ENCODE data around the gene KRTAP1-3. TPM values are rescaled to one million over a fixed set of nuclear protein-coding genes. Genes with fewer than 3 reads are reported as not detected.

Gene KRTAP1-3
- polyA plus RNA-seq, 1 experiment = not detected

GRCh38 chr17:40993839-40994238 is 40.8 kb downstream of the KRTAP1-3 start, which contains the start of gene KRTAP3-3:
TSS of gene KRTAP3-3 (minus strand) at chr17:40994164. CDS start at chr17:40994097, 67 bp downstream.
- DNase-seq (ENCODE audit: low read depth, low spot score) = no peak
- POLR2A ChIA-PET = no interaction called here
- Histone ChIP-seq H3K27ac (ENCODE audit: low read depth, low read length) (no peak within 1 kb of the TSS), H3K27me3 (ENCODE audit: control insufficient read depth, insufficient read depth, low read length) (no peaks in the 10 kb centered on the region), H3K9me3 (ENCODE audit: control insufficient read depth, insufficient read depth, low read length) (no peaks in the 10 kb centered on the region), H3K4me3 (ENCODE audit: low read depth, low read length) (no peak within 1 kb of the TSS)
- no peak for TF ChIP-seq CTCF (IDR thresholded peaks at IDR 0.05; ENCODE audit: low read depth, low read length)
- CTCF ChIA-PET = no interaction called here

- no peak for TF ChIP-seq CTCF (IDR thresholded peaks at IDR 0.05; ENCODE audit: low read depth, low read length)
- Histone ChIP-seq H3K27ac (ENCODE audit: low read depth, low read length) (no peak overlapping the region), H3K27me3 (ENCODE audit: control insufficient read depth, insufficient read depth, low read length) (no peaks in the 10 kb centered on the region), H3K4me3 (ENCODE audit: low read depth, low read length) (no peak overlapping the region), H3K9me3 (ENCODE audit: control insufficient read depth, insufficient read depth, low read length) (no peaks in the 10 kb centered on the region)
- CTCF ChIA-PET = no interaction called here
- no peak for DNase-seq (ENCODE audit: low read depth, low spot score)
- POLR2A ChIA-PET = no interaction called here
Observed at GRCh38 chr17:40993084-40993483, 41.6 kb downstream of the KRTAP1-3 start.

- no peak for DNase-seq (ENCODE audit: low read depth, low spot score)
- Histone ChIP-seq H3K9me3 (ENCODE audit: control insufficient read depth, insufficient read depth, low read length) (no peaks in the 10 kb centered on the region), H3K4me3 (ENCODE audit: low read depth, low read length) (no peak overlapping the region), H3K27me3 (ENCODE audit: control insufficient read depth, insufficient read depth, low read length) (no peaks in the 10 kb centered on the region), H3K27ac (ENCODE audit: low read depth, low read length) (no peak overlapping the region)
- CTCF ChIA-PET = no interaction called here
- POLR2A ChIA-PET = no interaction called here
- TF ChIP-seq CTCF (IDR thresholded peaks at IDR 0.05; ENCODE audit: low read depth, low read length) = no peak
Observed at GRCh38 chr17:40992666-40993065, 42.0 kb downstream of the KRTAP1-3 start.

GRCh38 chr17:40986920-40987319 is 47.8 kb downstream of the KRTAP1-3 start:
- Histone ChIP-seq H3K27me3 (ENCODE audit: control insufficient read depth, insufficient read depth, low read length) (no peaks in the 10 kb centered on the region), H3K9me3 (ENCODE audit: control insufficient read depth, insufficient read depth, low read length) (no peaks in the 10 kb centered on the region), H3K27ac (ENCODE audit: low read depth, low read length) (no peak overlapping the region), H3K4me3 (ENCODE audit: low read depth, low read length) (no peak overlapping the region)
- POLR2A ChIA-PET = no interaction called here
- CTCF ChIA-PET = no interaction called here
- TF ChIP-seq CTCF (IDR thresholded peaks at IDR 0.05; ENCODE audit: low read depth, low read length) = no peak
- DNase-seq (ENCODE audit: low read depth, low spot score) = no peak

- H3K9me3 ChIP-seq (ENCODE audit: control insufficient read depth, insufficient read depth, low read length) = no peaks in the 10 kb centered on the region
- no peak within 1 kb of the TSS for H3K4me3 ChIP-seq (ENCODE audit: low read depth, low read length)
- no peaks in the 10 kb centered on the region for H3K27me3 ChIP-seq (ENCODE audit: control insufficient read depth, insufficient read depth, low read length)
- ChIA-PET POLR2A (no interaction called here), CTCF (no interaction called here)
- TF ChIP-seq CTCF (IDR thresholded peaks at IDR 0.05; ENCODE audit: low read depth, low read length) = no peak
- H3K27ac ChIP-seq (ENCODE audit: low read depth, low read length) = no peak within 1 kb of the TSS
- no peak for DNase-seq (ENCODE audit: low read depth, low spot score)
Observed at GRCh38 chr17:40984226-40984625, 50.4 kb downstream of the KRTAP1-3 start, which contains the start of gene KRT40. TSS of gene KRT40 (minus strand) at chr17:40984326. CDS start at chr17:40984273, 53 bp downstream.

Small RNA genes lying within 50 kb of the gene (small RNA-seq; reads per million reads assigned to genes)
- not detected for gene KRTAP3-4P (ENCODE audit: insufficient read length, low read depth)

Other genes starting within 250 kb of the KRTAP1-3 start
- not detected in 2 replicates for gene KRT28, start 234.9 kb downstream of the KRTAP1-3 start, polyA plus RNA-seq (2011; rRNA removed)
- 35.4 and 35.8 TPM in 2 replicates for gene KRT10, start 212.3 kb downstream of the KRTAP1-3 start, polyA plus RNA-seq (2011; rRNA removed)
- gene KRT12, start 167.7 kb downstream of the KRTAP1-3 start, polyA plus RNA-seq (2011; rRNA removed) = not detected in 2 replicates
- not detected in 2 replicates for gene KRT20, start 149.6 kb downstream of the KRTAP1-3 start, polyA plus RNA-seq (2011; rRNA removed)
- 0.06 TPM in 1 of 2 replicates, not detected in the other for gene KRT23, start 97.2 kb downstream of the KRTAP1-3 start, polyA plus RNA-seq (2011; rRNA removed)
- 0.11 TPM in 1 of 2 replicates, not detected in the other for gene KRT39, start 67.9 kb downstream of the KRTAP1-3 start, polyA plus RNA-seq (2011; rRNA removed)
- gene KRT40, start 50.5 kb downstream of the KRTAP1-3 start, polyA plus RNA-seq (2011; rRNA removed) = not detected in 2 replicates
- not detected in 2 replicates for gene KRTAP3-3, start 40.7 kb downstream of the KRTAP1-3 start, polyA plus RNA-seq (2011; rRNA removed)
- gene KRTAP3-2, start 35.0 kb downstream of the KRTAP1-3 start, polyA plus RNA-seq (2011; rRNA removed) = not detected in 2 replicates
- not detected in 2 replicates for gene KRTAP3-1, start 25.7 kb downstream of the KRTAP1-3 start, polyA plus RNA-seq (2011; rRNA removed)
- 16.9 and 20.2 TPM in 2 replicates for gene KRTAP1-5, start 7.7 kb downstream of the KRTAP1-3 start, polyA plus RNA-seq (2011; rRNA removed)
- gene KRTAP1-4, start 4.7 kb downstream of the KRTAP1-3 start, polyA plus RNA-seq (2011; rRNA removed) = not detected in 2 replicates
- gene KRTAP1-1, start 6.6 kb upstream of the KRTAP1-3 start, polyA plus RNA-seq (2011; rRNA removed) = 0.19 and 0.27 TPM in 2 replicates
- gene KRTAP2-1, start 12.4 kb upstream of the KRTAP1-3 start, polyA plus RNA-seq (2011; rRNA removed) = not detected in 2 replicates
- not detected in 2 replicates for gene KRTAP2-2, start 20.4 kb upstream of the KRTAP1-3 start, polyA plus RNA-seq (2011; rRNA removed)
- 1.3 and 2.5 TPM in 2 replicates for gene KRTAP2-3, start 25.2 kb upstream of the KRTAP1-3 start, polyA plus RNA-seq (2011; rRNA removed)
- gene KRTAP2-4, start 31.0 kb upstream of the KRTAP1-3 start, polyA plus RNA-seq (2011; rRNA removed) = not detected in 2 replicates
- not detected in 2 replicates for gene KRTAP4-7, start 49.3 kb upstream of the KRTAP1-3 start, polyA plus RNA-seq (2011; rRNA removed)
- gene KRTAP4-8, start 63.3 kb upstream of the KRTAP1-3 start, polyA plus RNA-seq (2011; rRNA removed) = not detected in 2 replicates
- not detected in 2 replicates for gene KRTAP4-16, start 67.3 kb upstream of the KRTAP1-3 start, polyA plus RNA-seq (2011; rRNA removed)
- not detected in 2 replicates for gene KRTAP4-9, start 70.5 kb upstream of the KRTAP1-3 start, polyA plus RNA-seq (2011; rRNA removed)
- gene KRTAP4-11, start 83.5 kb upstream of the KRTAP1-3 start, polyA plus RNA-seq (2011; rRNA removed) = not detected in 2 replicates
- not detected in 2 replicates for gene KRTAP4-12, start 89.3 kb upstream of the KRTAP1-3 start, polyA plus RNA-seq (2011; rRNA removed)
- gene KRTAP4-6, start 105.7 kb upstream of the KRTAP1-3 start, polyA plus RNA-seq (2011; rRNA removed) = not detected in 2 replicates
- not detected in 2 replicates for gene KRTAP4-5, start 115.0 kb upstream of the KRTAP1-3 start, polyA plus RNA-seq (2011; rRNA removed)
- not detected in 2 replicates for gene KRTAP4-4, start 125.9 kb upstream of the KRTAP1-3 start, polyA plus RNA-seq (2011; rRNA removed)
- gene KRTAP4-3, start 133.3 kb upstream of the KRTAP1-3 start, polyA plus RNA-seq (2011; rRNA removed) = not detected in 2 replicates
- gene KRTAP4-2, start 143.3 kb upstream of the KRTAP1-3 start, polyA plus RNA-seq (2011; rRNA removed) = not detected in 2 replicates
- gene KRTAP4-1, start 150.0 kb upstream of the KRTAP1-3 start, polyA plus RNA-seq (2011; rRNA removed) = not detected in 2 replicates
- gene KRTAP9-1, start 155.0 kb upstream of the KRTAP1-3 start, polyA plus RNA-seq (2011; rRNA removed) = not detected in 2 replicates
- not detected in 2 replicates for gene KRTAP9-2, start 191.8 kb upstream of the KRTAP1-3 start, polyA plus RNA-seq (2011; rRNA removed)
- gene KRTAP9-3, start 197.6 kb upstream of the KRTAP1-3 start, polyA plus RNA-seq (2011; rRNA removed) = not detected in 2 replicates
- gene KRTAP9-8, start 203.1 kb upstream of the KRTAP1-3 start, polyA plus RNA-seq (2011; rRNA removed) = not detected in 2 replicates
- not detected in 2 replicates for gene KRTAP9-4, start 214.8 kb upstream of the KRTAP1-3 start, polyA plus RNA-seq (2011; rRNA removed)
- gene KRTAP9-9, start 220.5 kb upstream of the KRTAP1-3 start, polyA plus RNA-seq (2011; rRNA removed) = not detected in 2 replicates
- gene KRTAP9-6, start 230.5 kb upstream of the KRTAP1-3 start, polyA plus RNA-seq (2011; rRNA removed) = not detected in 2 replicates
- gene KRTAP9-7, start 240.8 kb upstream of the KRTAP1-3 start, polyA plus RNA-seq (2011; rRNA removed) = not detected in 2 replicates